HG03432 (cell line): ENCODE data around the gene CEP72.
"Not testable (repeated sequence)": the region's sequence is repeated elsewhere in the genome, so short reads cannot be mapped to it uniquely, and the experiment has no call there.

Experiments
- ATAC-seq: cut with Tn5 transposase; IDR thresholded peaks from one replicate; pipeline ENCODE4 v1.9.1; 2021; ENCODE audit warnings: mild to moderate bottlenecking, moderate library complexity; ENCODE audit not compliant: unreplicated experiment

The CEP72 gene

DNA sequence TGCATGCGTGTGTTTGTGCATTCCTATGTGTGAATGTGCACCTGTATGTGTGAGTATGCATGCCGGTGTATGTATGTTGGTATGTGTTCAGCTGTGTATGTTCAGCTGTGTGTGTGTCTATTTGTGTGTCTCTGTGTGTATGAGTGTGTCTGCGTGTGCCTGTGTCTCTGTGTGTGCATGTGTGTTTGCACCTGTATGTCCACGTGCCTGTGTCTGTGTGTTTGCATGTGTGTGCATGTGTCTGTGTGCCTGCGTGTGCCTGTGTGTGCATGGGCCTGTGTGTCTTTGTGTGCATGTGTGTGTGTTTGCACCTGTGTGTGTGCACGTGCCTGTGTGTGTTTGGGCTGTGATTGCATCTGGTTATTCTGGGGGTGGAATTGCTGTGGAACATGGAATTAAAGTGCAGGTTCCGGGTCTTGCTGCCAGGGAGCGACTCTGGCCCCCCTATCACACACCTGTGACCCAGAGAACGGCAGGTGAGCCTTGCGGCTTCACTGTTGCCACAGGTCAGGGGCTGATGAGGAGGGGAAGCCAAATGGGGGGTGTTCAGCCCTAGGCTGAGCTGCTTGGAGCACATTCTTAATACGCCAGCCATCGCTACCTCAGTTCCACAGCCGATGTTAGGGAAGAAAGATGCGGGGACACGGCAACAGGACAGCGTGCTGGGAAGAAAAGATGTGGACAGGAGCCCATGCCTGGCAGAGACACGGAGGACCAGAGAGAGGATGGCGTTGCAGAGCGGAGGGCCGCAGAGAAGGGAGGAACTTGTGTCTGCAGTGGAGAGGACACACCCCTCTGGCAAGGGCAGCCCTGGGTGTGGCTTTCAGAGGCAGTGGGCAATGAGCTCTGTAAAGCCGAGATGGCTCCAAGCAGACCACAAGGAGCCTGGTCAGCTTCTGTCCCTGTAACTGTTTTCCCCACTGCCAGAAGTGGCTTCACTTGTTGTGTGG lies 84.9 kb downstream of the CEP72 start:
- not testable (repeated sequence) for ATAC-seq
